HG03066 (cell line): ENCODE results near the gene ZDHHC4.
"Not testable (repeated sequence)": the region's sequence is repeated elsewhere in the genome, so short reads cannot be mapped to it uniquely, and the experiment has no call there.

ENCODE experiments used
- ATAC-seq: cut with Tn5 transposase; IDR thresholded peaks from one replicate; pipeline ENCODE4 v1.9.1; 2021; ENCODE audit warnings: low read depth; ENCODE audit not compliant: unreplicated experiment

ZDHHC4 gene

DNA sequence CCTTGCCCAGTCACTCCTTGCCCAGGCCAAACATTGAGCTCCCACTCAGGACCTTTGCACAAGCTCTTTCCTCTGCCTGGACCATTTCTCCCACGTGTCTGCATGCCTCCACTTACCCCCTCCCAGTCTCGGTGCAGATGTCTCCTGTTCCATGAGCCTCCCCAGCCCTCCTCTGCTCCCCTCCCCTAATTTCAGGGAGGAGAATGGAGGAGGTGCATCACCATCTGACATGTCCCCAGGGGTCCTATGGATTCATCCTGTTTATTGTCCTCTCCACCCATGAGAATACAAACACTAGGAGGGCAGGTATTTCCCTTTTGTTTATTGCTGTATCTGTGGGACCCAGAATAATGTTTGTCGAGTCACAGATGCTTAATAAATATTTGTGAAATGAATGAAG is 17.4 kb upstream of the ZDHHC4 start:
- ATAC-seq: no peak

DNA sequence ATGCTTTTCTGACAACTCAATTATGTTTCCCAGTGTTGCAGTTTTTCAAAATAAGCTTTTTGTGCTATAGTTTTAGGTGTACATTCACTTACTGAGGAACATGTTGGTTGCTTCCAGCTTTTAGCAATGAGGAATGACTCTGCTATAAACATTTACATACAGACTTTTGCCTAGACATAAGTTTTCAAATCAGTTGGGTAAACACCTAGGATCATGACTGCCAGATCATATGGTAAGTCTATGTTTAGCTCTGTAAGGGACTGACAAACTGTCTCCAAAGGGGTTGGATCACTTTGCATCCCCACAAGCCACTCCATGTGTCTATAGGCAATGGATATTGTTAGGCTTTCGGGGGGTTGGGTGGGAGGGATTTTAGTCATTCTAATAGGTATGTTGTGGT is 15.1 kb upstream of the ZDHHC4 start:
- ATAC-seq: no peak

DNA sequence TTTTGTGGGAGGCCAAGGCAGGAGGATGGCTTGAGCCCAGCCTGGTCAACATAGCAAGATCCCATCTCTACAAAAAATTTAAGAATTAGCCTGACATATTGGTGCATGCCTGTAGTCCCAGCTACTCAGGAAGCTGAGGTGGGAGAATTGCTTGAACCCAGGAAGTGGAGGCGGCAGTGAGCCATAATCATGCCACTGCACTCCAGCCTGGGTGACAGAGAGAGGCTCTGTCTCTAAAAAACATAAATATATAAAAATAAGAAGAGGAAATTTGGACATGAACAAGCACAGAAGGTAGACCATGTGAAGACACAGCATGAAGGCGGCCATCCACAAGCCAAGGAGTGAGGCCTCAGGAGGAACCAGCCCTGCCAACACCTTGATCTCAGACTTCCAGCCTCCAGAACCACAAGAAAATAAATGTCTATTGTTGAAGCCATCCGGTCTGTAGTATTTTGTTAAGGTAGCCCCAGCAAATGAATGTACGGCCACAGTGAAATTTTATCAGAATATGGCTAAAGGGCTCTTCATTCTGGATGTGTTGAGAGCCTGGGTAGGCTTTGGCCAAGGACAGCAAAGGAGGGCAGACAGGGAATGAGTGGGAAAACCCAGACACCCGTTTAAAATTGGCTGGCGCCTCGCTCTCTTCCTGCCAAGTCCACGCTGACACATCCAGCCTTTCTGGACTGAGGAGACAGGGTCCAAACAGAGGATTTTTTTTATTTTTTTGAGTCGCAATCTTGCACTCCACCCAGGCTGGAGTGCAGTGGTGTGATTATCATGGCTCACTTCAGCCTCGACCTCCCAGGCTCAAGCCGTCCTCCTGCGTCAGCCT is 13.1 kb upstream of the ZDHHC4 start:
- ATAC-seq: no peak

DNA sequence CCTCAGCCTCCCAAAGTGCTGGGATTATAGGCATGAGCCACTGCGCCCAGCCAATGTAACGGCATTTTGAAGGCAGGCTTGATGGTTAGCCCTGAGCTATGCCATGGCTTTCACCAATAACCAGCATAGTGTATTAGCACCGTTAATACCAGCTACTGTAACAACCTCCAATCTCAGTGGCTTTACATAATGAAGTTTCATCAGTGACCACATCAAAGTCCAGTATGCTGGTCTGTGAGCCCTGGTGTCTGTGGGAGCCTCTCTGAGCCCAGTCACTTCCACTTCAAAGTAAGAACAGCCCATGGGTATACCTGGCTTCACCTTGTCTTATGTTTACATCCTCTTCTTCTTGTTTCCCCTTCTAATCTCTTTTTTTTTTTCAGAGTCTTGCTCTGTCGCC is 11.6 kb upstream of the ZDHHC4 start:
- ATAC-seq: no peak

DNA sequence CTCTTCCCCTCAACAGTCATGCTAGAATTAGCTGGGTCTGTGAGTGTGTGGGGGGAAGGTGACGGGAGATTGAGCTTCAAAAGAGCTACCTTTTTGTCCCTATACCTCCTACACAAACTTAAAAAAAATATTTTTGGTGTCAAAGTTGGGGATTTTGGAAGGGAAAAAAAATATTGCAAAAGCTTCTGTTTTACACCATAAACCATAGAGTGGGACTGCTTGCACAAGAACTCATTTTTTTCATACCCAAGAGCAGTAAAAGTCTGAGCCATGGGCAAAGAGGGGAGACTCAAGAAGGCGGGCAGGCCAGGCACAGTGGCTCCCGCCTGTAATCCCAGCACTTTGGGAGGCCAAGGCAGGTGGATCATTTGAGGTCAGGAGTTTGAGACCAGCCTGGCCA is 9.4 kb upstream of the ZDHHC4 start:
- no peak for ATAC-seq

DNA sequence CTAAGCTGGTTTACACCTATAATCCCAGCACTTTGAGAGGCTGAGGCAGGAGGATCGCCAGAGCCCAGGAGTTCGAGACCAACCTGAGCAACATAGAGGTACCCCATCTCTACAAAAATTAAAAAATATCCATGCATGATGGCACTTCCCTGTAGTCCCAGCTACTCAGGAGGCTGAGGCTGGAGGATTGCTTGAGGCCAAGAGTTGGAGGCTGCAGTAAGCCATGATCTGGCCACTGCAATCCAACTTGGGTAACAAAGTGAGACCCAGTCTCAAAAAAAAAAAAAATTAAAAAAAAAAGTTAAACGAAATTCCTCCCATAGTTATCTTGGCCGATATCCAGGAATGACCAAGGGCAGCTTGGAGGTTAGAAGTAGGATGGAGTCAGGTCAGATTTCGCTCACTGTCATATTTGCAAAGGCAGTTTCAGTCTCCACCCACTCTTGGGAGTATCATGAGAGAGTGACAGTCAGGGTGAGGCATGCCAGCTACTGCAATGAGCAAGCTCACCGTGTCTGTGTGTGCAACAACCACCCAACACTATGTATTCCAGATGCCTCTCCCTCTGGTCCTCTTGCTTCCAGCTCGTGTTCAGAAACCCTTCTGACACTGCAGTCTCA is 6.0 kb upstream of the ZDHHC4 start:
- no peak for ATAC-seq

DNA sequence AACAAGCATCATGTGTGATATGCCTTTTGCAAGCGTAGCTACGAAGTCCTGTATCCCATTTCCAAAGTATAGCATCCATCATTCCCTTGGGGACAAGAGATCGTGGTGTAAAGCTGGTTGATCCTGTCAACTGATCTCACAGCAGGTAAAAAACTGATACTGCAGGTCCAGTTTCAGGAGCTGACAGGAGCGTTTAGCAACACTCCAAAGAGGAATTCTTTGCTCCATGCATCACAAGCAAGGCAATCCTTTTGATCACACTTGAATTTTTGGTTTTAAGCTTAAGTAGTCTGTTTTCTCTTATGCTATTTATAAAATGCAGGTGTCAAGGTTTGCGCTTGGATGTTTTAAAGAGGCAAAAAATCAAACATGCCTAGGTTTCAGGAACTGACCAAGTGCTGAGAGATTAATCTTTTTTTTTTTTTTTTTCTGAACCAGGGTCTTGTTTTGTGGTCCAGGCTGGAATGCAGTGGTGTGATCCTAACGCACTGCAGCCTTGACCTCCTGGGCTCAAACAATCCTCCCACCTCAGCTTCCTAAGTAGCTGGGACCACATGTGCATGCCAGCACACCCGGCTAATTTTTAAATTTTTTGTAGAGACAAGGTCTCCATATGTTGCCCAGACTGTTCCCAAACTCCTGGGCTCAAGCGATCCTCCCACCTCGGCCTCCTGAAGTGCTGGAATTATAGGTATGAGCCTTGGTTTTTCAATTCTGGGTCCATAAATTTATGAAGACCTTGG is 1.8 kb upstream of the ZDHHC4 start:
- no peak for ATAC-seq

DNA sequence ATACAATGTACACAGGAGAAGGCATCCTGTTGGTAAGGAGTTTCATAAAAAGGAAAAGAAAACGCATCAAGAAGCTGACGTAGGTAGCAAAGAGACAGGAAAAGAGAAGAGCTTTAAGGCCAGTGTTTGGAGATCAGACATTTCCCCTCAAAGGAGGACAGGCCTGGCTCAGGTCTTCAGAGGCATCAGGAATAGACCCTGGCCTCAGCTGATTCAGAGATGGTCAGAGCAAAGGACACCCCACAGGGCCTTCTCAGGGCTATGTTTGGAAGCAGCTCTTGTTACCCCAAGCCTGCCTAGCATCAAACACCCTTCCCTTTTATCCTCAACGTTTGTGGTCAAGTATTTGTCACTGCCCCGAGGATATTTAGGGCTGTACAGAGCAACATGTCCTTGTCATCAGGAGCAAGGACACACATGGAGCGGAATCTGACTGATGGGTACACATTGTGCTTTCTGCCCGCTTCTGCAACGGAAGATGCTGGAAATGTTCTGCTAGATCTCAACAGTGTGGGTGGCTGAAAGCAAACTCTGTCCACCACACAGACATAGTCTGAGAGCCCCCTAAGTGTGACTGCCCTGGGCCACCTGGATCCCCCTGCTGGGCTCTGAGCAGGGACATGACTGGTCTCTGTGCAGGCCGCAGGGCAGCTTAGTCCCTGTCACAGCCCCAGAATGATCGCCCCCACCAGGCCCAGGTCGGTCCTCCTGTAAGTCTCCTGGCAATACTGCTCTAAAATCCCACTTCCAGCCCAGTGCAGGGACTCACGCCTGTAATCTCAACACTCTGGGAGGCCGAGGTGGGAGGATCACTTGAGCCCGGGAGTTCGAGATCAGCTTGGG is 1.0 kb upstream of the ZDHHC4 start:
- ATAC-seq: no peak

DNA sequence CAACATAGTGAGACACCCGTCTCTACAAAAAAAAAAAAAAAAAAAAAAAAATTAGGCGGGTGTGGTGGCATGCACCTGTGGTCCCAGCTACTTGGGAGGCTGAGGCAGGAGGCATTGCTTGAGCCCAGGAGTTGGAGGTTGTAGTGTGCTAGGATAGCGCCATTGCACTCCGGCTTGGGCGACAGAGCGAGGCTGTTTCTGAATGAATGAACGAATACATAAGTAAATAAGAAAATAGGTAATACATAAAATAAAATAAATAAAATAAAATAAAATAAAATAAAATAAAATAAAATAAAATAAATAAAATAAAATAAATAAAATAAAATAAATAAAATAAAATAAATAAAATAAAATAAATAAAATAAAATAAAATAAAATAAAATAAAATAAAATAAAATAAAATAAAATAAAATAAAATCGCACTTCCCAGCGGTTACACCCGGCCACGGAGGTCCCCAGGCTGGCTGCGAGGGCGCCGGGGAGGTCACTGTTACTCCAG is 336 bp upstream of the ZDHHC4 start:
- ATAC-seq: not testable (repeated sequence)

DNA sequence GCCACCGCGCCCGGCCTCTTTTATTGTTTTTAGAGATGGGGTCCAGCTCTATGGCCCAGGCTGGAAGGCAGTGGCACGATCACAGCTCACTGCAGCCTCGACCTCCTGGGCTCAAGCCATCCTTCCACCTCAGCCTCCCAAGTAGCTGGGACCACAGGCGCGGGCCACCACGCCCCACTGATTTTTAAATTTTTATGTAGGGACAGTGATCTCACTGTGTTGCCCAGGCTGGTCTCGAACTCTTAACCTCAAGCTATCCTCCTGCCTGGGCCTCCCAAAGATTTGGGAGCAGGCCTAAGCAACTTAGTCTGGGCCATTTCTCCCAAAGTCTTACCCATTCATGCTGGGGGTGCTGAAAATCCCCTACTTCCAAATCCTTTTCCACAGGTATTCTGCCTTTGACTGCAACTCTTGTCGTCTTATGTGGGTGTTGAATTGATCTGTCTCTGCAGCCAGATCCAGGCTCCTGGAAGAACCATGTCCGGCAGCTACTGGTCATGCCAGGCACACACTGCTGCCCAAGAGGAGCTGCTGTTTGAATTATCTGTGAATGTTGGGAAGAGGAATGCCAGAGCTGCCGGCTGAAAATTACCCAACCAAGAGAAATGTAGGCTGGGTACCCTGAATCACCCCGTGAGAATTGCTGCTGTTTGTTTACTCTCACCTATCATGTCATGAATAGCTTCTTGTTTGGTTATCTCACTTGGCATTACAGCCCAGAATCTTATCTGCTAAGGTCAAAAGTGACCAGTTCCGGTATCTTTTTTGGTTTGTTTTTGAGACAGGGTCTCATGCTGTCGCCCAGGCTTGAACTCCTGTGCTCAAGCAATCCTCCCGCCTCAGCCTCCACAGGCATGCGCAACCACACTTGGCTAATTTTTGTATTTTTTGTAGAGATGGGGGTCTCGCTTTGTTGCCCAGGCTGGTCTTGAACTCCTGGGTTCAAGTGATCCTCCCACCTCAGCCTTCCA is 1.1 kb downstream of the ZDHHC4 start:
- no peak for ATAC-seq

DNA sequence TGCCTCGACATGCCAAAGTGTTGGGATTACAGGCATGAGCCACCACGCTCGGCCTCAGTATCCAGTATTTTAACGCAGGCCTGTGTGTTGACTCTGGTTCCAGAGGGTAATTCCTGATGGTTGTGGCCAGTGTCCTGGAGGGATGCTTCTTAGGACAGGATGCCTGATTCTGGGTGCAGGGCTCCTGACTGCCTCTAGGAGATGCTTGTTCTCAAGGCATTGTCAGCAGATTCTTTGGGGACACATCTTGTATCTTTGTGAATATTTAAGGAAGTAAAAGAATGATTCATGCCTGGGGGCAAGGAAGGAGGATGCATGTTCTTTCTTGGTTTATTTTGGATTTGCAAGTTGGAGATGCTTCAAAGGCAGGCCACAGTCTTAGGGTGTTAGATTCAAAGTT is 2.2 kb downstream of the ZDHHC4 start:
- no peak for ATAC-seq

DNA sequence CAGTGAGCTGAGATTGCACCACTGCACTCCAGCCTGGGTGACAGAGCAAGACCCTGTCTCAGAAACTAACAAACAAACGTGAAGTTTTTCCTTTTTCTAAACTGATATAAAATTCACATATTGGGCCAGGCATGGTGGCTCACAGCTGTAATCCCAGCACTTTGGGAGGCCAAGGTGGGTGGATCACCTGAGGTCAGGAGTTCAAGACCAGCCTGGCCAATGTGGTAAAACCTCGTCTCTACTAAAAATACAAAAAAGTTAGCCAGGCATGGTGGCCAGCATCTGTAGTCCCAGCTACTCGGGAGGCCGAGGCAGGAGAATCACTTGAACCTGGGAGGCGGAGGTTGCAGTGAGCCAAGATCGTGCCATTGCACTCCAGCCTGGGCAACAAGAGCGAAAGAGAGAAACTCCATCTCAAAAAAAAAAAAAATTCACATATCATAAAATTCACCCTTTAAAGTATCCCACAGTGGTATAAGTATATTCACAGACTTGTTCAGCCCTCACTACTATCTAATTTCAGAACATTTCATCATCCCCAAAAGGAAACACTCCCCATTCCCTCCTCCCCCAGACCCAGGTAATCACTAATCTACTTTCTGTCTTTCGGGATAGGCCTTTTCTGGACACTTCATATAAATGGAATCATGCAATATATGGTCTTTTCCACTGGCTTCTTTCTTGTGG is 8.6 kb downstream of the ZDHHC4 start:
- not testable (repeated sequence) for ATAC-seq

DNA sequence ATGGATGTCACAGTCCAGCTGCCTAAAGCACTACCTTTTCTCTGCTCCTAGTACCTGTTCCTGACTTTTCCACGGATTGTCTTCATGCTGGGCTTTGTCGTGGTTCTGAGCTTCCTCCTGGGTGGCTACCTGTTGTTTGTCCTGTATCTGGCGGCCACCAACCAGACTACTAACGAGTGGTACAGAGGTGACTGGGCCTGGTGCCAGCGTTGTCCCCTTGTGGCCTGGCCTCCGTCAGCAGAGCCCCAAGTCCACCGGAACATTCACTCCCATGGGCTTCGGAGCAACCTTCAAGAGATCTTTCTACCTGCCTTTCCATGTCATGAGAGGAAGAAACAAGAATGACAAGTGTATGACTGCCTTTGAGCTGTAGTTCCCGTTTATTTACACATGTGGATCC is 11.3 kb downstream of the ZDHHC4 start:
- ATAC-seq: no peak

DNA sequence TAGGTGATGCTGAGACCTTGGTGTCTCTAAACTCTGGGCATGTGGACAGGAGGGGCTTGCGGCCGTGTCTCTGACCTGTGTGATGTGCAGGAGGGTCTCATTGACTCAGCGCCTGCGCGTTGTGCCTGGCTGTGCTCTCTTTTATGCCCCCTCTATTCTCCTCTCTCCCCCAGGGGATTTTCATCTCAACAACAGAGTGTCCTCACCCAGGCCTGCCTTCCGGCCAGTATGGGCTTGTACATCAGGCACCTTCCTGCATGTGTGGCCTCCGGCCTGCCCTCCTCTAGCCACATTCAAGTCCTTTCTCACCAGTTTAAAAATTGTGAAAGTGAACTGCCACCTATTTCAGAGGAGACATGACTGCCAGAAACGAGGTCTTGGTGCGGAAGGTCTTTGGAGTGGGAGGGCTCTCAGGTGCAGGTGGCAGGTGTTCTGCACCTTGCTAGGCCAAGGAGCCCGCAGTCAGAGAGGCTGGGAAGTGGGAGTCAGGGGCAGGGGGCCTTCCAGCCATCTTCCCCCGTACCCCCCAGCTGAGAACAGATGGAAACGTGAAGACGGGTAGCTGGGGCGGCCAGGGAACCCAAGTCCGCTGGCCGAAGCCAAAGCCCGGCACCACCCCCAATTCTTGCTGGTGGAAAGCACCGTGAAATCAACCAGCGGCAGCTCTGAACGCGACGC is 12.0 kb downstream of the ZDHHC4 start:
- no peak for ATAC-seq

DNA sequence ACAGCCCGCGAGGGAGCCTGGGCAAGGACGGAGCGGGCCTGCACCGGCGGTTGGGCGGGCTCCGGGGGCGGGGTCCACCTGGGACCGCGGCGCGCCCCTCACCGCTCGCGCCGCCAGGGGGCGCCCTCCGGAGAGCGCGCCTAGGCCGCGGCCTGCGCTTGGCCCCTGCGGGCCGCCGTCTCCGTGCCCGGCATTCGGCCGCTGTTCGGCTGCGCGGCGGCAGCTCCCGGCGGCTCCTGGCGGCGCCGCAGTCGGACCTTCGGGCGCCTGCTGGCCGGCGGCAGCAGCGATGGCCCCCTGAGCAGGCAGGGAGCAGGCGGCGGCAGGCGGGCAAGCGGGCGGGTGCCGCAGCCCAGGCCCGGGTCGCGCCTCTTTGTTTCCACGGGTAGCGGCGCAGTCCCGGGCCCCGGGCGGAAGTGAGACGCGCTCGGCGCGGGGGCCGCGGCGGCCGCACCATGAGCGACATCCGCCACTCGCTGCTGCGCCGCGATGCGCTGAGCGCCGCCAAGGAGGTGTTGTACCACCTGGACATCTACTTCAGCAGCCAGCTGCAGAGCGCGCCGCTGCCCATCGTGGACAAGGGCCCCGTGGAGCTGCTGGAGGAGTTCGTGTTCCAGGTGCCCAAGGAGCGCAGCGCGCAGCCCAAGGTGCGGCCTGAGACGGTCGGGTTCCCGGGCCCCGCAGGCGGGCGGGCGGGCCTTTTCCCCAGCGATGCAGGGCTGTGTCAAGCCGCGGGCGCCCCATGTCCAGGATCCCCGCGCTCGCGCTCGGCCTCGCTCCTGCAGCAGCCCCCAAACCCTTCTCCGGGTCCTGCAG is 12.8 kb downstream of the ZDHHC4 start, which contains the start of gene INTS15:
Gene INTS15, plus strand, starts transcription at position 193 of the 816 bp plus-strand sequence. Its CDS starts 263 bp downstream, at position 456.
- peak; percentile 78 for ATAC-seq

DNA sequence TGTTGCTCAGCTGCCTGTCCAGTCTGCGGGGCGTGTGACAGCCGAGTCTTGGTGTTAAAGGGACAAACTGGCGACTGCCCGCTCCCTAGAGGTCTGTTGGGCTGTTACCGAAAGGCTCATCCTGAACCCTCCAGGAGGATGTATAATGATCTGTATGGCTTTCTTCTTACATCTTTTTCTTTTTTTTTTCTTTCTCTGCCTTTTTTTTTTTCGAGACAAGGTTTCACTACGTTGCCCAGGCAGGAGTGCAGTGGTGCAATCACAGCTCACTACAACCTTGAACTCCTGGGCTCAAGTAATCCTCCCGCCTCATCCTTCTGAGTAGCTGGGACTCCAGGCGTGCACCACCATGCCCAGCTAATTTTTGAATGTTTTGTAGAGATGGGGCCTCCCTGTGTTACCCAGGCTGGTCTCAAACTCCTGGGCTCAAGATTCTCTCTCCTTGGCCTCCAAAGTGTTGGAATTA is 13.4 kb downstream of the ZDHHC4 start:
- peak; percentile 32 for ATAC-seq

DNA sequence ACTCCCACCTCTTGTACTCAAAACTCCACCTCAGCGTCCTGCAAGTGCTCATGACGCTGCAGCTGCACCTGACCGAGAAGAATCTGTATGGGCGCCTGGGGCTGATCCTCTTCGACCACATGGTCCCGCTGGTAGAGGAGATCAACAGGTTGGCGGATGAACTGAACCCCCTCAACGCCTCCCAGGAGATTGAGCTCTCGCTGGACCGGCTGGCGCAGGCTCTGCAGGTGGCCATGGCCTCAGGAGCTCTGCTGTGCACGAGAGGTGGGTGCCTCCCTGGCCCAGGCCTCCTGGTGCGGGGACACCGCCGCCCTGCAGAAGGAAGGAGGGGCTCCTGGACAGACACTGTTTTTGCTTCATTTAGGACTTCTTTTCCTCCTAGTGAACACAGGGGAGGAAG is 22.8 kb downstream of the ZDHHC4 start:
- no peak for ATAC-seq
